ENCODE measurements around the gene ASIC3. TPM values are rescaled to one million over a fixed set of nuclear protein-coding genes. Genes with fewer than 3 reads are reported as not detected.

ASIC3 gene
- total and polyA plus RNA-seq, 2 of the 8 experiments (the other 6 are each of a cell fraction or from before 2014, with no cell fraction given) = 1.6 to 1.9 TPM

- Histone ChIP-seq H3K9ac (replicated peaks in 1 of 4; ENCODE audit: extremely low read depth in 1 of 4, low read depth in 3 of 4, low read length in 3 of 4) (no peak overlapping the region), H4K5ac (ENCODE audit: insufficient read length, low read depth, low read length) (no peak overlapping the region), H3K23me2 (ENCODE audit: low read depth, low read length) (no peaks in the 10 kb centered on the region), H4K91ac (replicated peaks; ENCODE audit: insufficient read length, low read length) (no peak overlapping the region), H3K9me3 (ENCODE audit: insufficient read depth in 2 of 2, low read depth in 1 of 2, low read length in 1 of 2) (no peaks in the 10 kb centered on the region), H3K23ac (ENCODE audit: insufficient read length) (no peak overlapping the region), H3K79me2 (ENCODE audit: control insufficient read depth in 1 of 2, insufficient read depth in 2 of 2, low read length in 2 of 2) (peaks cover 11 to 84% of the 10 kb centered on the region in 2 experiments; a peak in 3 of 4 replicates), H4K20me1 (replicated peaks in 1 of 2; ENCODE audit: control insufficient read depth in 1 of 2, insufficient read depth in 2 of 2, low read length in 2 of 2) (peaks cover 37 to 47% of the 10 kb centered on the region in 2 experiments), H2BK5ac (ENCODE audit: low read depth, low read length) (no peak overlapping the region), H3K18ac (ENCODE audit: extremely low read depth, low read length) (no peak overlapping the region), H3K56ac (replicated peaks; ENCODE audit: insufficient read length, low read depth, low read length) (no peak overlapping the region), H3K79me1 (ENCODE audit: low read depth, low read length) (peaks cover 18% of the 10 kb centered on the region), H2AFZ (ENCODE audit: low read length) (no peak overlapping the region), H2BK12ac (ENCODE audit: low read depth, low read length) (no peak overlapping the region), H2BK20ac (ENCODE audit: low read length) (no peak overlapping the region), H2BK120ac (replicated peaks; ENCODE audit: low read depth, low read length) (no peak overlapping the region), H3K4me1 (replicated peaks in 1 of 4; ENCODE audit: control insufficient read depth in 3 of 4, insufficient read depth in 4 of 4, low read length in 3 of 4) (peaks cover 0 to 7% (median 4%) of the 10 kb centered on the region in 4 experiments; a peak in 4 of 7 replicates), H3K4me3 (ENCODE audit: extremely low read depth in 1 of 4, insufficient read depth in 2 of 4, low read depth in 3 of 4, low read length in 4 of 4) (no peak overlapping the region), H3K27me3 (replicated peaks in 1 of 4; ENCODE audit: control insufficient read depth in 3 of 4, extremely low read depth in 1 of 4, insufficient read depth in 3 of 4, low read length in 3 of 4) (peaks cover 0 to 4% (median 0%) of the 10 kb centered on the region in 4 experiments; a peak in 2 of 7 replicates), H4K8ac (ENCODE audit: extremely low read depth, insufficient read depth, low read length) (no peak overlapping the region), H3K27ac (ENCODE audit: low read depth, low read length) (no peak overlapping the region), H2AK5ac (ENCODE audit: low read depth, low read length) (no peak overlapping the region; the same call in 1 of the 2 replicates), H3K14ac (ENCODE audit: insufficient read length) (no peak overlapping the region), H3K4me2 (ENCODE audit: insufficient read depth in 1 of 2, low read depth in 2 of 2, low read length in 2 of 2) (no peak overlapping the region), H3K36me3 (ENCODE audit: control insufficient read depth in 2 of 4, insufficient read depth in 4 of 4, low read length in 3 of 4) (no peaks in the 10 kb centered on the region), H2BK15ac (ENCODE audit: low read length) (no peak overlapping the region), H3K4ac (replicated peaks; ENCODE audit: insufficient read length, low read depth, low read length) (no peak overlapping the region)
- POLR2A ChIA-PET (ENCODE audit: partially characterized antibody) = interaction anchor here (0.6 to 1.0 kb wide), 3 partner anchors 9 to 148 kb away, joined by 3 to 4 read pairs (median 4); no protein-coding TSS in a partner anchor
- no peak for TF ChIP-seq EZH2 (IDR thresholded peaks at IDR 0.05; ENCODE audit: low read depth, low read length, severe bottlenecking)
- TF ChIP-seq CREB1 (IDR thresholded peaks at IDR 0.05) = no peak
- no peak for TF ChIP-seq ASH2L (IDR thresholded peaks at IDR 0.05; ENCODE audit: low read length)
- TF ChIP-seq CTCF (IDR thresholded peaks at IDR 0.05; ENCODE audit: control extremely low read depth in 1 of 3, insufficient read depth in 1 of 3, low read depth in 1 of 3, low read length in 3 of 3) = no peak
- TF ChIP-seq JUND (IDR thresholded peaks at IDR 0.05; ENCODE audit: low read length) = no peak
- TF ChIP-seq GABPA (IDR thresholded peaks at IDR 0.05; ENCODE audit: borderline replicate concordance, insufficient read depth, low read length) = no peak
- FAIRE-seq = no peak
- WGBS, 2 experiments (ENCODE audit: extremely low coverage in 1 of 2, insufficient coverage in 1 of 2, insufficient read length in 1 of 2, insufficient replicate concordance in 2 of 2, low coverage in 1 of 2, low lambda C conversion rate in 2 of 2, missing lambda C conversion rate in 1 of 2) = 97% methylated on average over 5 of the region's 5 CpGs; no CpG with 5 or more reads in 1 of the 2 experiments
- DNase-seq (ENCODE audit: low read depth in 1 of 2, low spot score in 2 of 2) = no peak
- CTCF ChIA-PET (ENCODE audit: partially characterized antibody) = interaction anchor here (0.7 to 15.1 kb wide), 9 partner anchors 10 to 197 kb away, joined by 3 to 448 read pairs (median 5); no protein-coding TSS in a partner anchor
Observed at GRCh38 chr7:151094675-151095074, 46.3 kb downstream of the ASIC3 start.
